NCI-H1436 treated with DMSO at 0.1 percent for 48 hours (cell line): ENCODE data around the gene XAF1.
"Not testable (repeated sequence)": the region's sequence is repeated elsewhere in the genome, so short reads cannot be mapped to it uniquely, and the experiment has no call there.

Experiments
- DNase-seq: peaks from one replicate; lab custom pipeline; 2025; lab: John Stamatoyannopoulos, UW

XAF1 gene

GRCh38 chr17:6800422-6801027, 44.7 kb downstream of the XAF1 start:
- no peak for DNase-seq

- no peak for DNase-seq
Observed at GRCh38 chr17:6811510-6811909, 55.7 kb downstream of the XAF1 start.

GRCh38 chr17:6812295-6812694, 56.4 kb downstream of the XAF1 start:
- no peak for DNase-seq

GRCh38 chr17:6815775-6816174, 59.9 kb downstream of the XAF1 start:
- DNase-seq = no peak

GRCh38 chr17:6816368-6816767, 60.5 kb downstream of the XAF1 start:
- DNase-seq = not testable (repeated sequence)

GRCh38 chr17:6818938-6819337, 63.1 kb downstream of the XAF1 start:
- DNase-seq = no peak

- no peak for DNase-seq
Observed at GRCh38 chr17:6823011-6823442, 67.2 kb downstream of the XAF1 start.
